Panc1 (cell line): Measurements from ENCODE around the gene CCDC9B. TPM values are rescaled to one million over a fixed set of nuclear protein-coding genes. Genes with fewer than 3 reads are reported as not detected.
A peak's percentile ranks its signal among the peaks of the same experiment; 100 is the strongest.

ENCODE experiments used
- ATAC-seq: fragments of 200-7000 bp; cut with Tn5 transposase; 2 replicates; pipeline ENCODE4 v1.9.1; 2020; ENCODE audit warnings: mild to moderate bottlenecking, moderate library complexity
- BruUV-seq: library from RNA; stranded (reverse); fragments of 400-500 nt; replicated peaks from 2 replicates; lab custom pipeline; 2021; lab: Mats Ljungman, UMichigan
- CTCF ChIA-PET: fragments of 300-600 bp; sonication (Branson Sonifier 250); formaldehyde crosslinking; loops from one replicate; lab custom pipeline; 2022; ENCODE audit warnings: antibody characterized with exemption; lab: Charles Lee
- POLR2A ChIA-PET: fragments of 300-600 bp; sonication (Branson Sonifier 250); formaldehyde crosslinking; loops from one replicate; lab custom pipeline; 2022; ENCODE audit warnings: antibody characterized with exemption; lab: Charles Lee
- DNase-seq: peaks from one replicate; pipeline ENCODE4 v3.0.0-alpha.2; 2010; ENCODE audit warnings: low read depth, low spot score
- H3K27ac ChIP-seq: 2 replicates; pipeline ENCODE4 v1.5.1; 2011; ENCODE audit warnings: mild to moderate bottlenecking, low read length, inconsistent platforms
- H3K27me3 ChIP-seq: fragments of 200-500 bp; sonication (Bioruptor generic); 2 replicates; pipeline ENCODE4 v1.6.0; 2014; ENCODE audit warnings: low read length, inconsistent platforms; ENCODE audit not compliant: control insufficient read depth, insufficient read depth
- H3K36me3 ChIP-seq: fragments of 200-500 bp; sonication (Bioruptor generic); 2 replicates; pipeline ENCODE4 v1.5.1; 2014; ENCODE audit warnings: inconsistent platforms, mild to moderate bottlenecking, low read length, moderate library complexity; ENCODE audit not compliant: control insufficient read depth, insufficient read depth
- H3K4me1 ChIP-seq: 2 replicates; pipeline ENCODE4 v1.5.1; 2011; ENCODE audit warnings: inconsistent platforms, mild to moderate bottlenecking, low read length, moderate library complexity; ENCODE audit not compliant: control insufficient read depth, insufficient read depth
- H3K4me3 ChIP-seq, 2 experiments: 2 replicates each; pipeline ENCODE4 v1.5.1; 2011 to 2012; ENCODE audit warnings: low read depth in 2 of 2, low read length in 2 of 2, mild to moderate bottlenecking in 2 of 2, inconsistent platforms in 1 of 2, moderate library complexity in 1 of 2
- H3K9me3 ChIP-seq: fragments of 200-500 bp; sonication (Bioruptor generic); 2 replicates; pipeline ENCODE4 v1.5.1; 2014; ENCODE audit warnings: low read depth, mild to moderate bottlenecking, inconsistent platforms, low read length, moderate library complexity; ENCODE audit not compliant: control insufficient read depth, insufficient read depth
- POLR2AphosphoS5 ChIP-seq: IDR thresholded peaks from 2 replicates; pipeline ENCODE4 v1.6.1; 2012; ENCODE audit warnings: mild to moderate bottlenecking, low read depth, low read length, moderate library complexity
- REST ChIP-seq, 2 experiments: IDR thresholded peaks; 2 replicates each; pipeline ENCODE4 v1.6.1; 2011 to 2012; ENCODE audit warnings: low read depth in 2 of 2, control low read depth in 1 of 2, low read length in 1 of 2, mild to moderate bottlenecking in 1 of 2, moderate library complexity in 1 of 2; ENCODE audit not compliant: insufficient read depth in 1 of 2
- SIN3A ChIP-seq: IDR thresholded peaks from 2 replicates; pipeline ENCODE4 v1.6.1; 2012; ENCODE audit warnings: low read depth, mild to moderate bottlenecking, low read length, moderate library complexity, borderline replicate concordance; ENCODE audit not compliant: insufficient read depth
- TCF7L2 ChIP-seq: IDR thresholded peaks from 2 replicates; pipeline ENCODE4 v1.6.1; 2011; ENCODE audit warnings: mild to moderate bottlenecking, low read depth, low read length, inconsistent platforms
- in situ Hi-C: cut with HindIII; loops from 2 replicates; pipeline ENCODE4 v1.10.0; 2016; ENCODE audit warnings: low sequenced_read_pairs, low pct_unique_long_range_greater_than_20kb
- intact Hi-C: fragments of 100-400 bp; cut with micrococcal nuclease; formaldehyde crosslinking; loops from one replicate; pipeline ENCODE4 v1.10.0; 2022; ENCODE audit not compliant: unreplicated experiment
- total RNA-seq: library from RNA; stranded (reverse); gene quantifications from one replicate; pipeline ENCODE4 v1.2.1, GENCODE V29; 2021; ENCODE audit not compliant: unreplicated experiment
- TF ChIP-seq, protein P1 (sequence below): fragments of 450-650 bp; IDR thresholded peaks from 2 replicates; pipeline ENCODE4 v1.5.1; 2017; ENCODE audit warnings: mild to moderate bottlenecking

The CCDC9B gene
- total RNA-seq, 1 experiment from 2014 or later, result 55.9 TPM

DNA sequence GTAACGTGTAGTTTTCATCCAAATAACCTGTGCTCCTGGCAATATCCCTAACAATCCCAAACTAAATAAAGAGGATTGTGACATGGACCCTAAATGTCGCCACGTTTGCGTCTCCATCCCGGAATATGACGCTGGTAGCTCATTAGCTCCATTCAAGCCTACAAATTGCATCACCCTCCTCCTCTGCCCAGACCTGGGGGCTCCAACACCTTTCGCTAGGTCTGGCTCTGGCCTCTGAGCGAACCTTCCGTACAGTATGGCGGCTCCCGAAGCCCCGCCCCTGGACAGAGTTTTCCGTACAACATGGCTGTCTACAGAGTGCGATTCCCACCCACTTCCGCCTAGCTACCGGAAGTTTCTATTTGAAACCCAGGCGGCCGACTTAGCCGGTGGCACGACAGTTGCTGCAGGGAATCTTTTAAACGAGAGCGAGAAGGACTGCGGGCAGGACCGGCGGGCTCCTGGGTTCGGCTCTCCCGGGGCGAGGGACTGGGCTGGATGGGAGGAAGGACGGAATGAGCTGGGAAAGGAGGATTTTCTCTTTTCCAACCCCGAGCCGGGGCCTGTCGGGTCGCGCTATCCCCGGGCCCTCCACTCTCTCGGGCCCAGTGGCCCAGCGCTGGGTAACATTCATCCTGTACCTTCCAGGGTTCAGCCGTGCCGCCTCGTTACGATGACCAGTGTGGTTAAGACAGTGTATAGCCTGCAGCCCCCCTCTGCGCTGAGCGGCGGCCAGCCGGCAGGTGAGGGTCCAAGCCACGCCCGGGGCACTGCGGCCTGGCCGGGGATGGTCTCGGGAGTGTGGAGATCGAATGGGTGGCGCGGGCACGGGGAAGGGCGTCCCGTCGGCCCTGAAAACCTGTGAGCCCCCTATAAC, 42.1 kb upstream of the CCDC9B start, which contains the start of gene KNSTRN:
Gene KNSTRN (plus strand): TSS at position 142 of the 877 bp plus-strand sequence. CDS start 115 bp downstream, at position 257.
- Histone ChIP-seq H3K4me1 (peaks cover 17% of the 10 kb centered on the region; the same call in 1 of the 2 replicates), H3K4me3 (peak within 1 kb of the TSS; percentile 77 to 86), H3K27me3 (no peaks in the 10 kb centered on the region), H3K36me3 (peaks cover 22% of the 10 kb centered on the region), H3K27ac (peak within 1 kb of the TSS; percentile 91), H3K9me3 (no peaks in the 10 kb centered on the region)
- ChIA-PET POLR2A (no interaction called here), CTCF (interaction anchor here (0.5 to 0.7 kb wide), 2 partner anchors 43 to 207 kb away, joined by 3 read pairs; no protein-coding TSS in a partner anchor)
- intact Hi-C loops, result no loop called here
- in situ Hi-C loops, result no loop called here
- DNase-seq, result peak; percentile 69
- no peak for TF ChIP-seq REST (IDR thresholded peaks at IDR 0.05; ENCODE audit: insufficient read depth in 1 of 2, low read depth in 2 of 2, low read length in 1 of 2)
- peak; percentile 90 for TF ChIP-seq TCF7L2
- peak; percentile 85; the same call in 1 of the 2 replicates for TF ChIP-seq SIN3A
- TF ChIP-seq POLR2AphosphoS5, result peak; percentile 84
- TF ChIP-seq, protein P1, sequence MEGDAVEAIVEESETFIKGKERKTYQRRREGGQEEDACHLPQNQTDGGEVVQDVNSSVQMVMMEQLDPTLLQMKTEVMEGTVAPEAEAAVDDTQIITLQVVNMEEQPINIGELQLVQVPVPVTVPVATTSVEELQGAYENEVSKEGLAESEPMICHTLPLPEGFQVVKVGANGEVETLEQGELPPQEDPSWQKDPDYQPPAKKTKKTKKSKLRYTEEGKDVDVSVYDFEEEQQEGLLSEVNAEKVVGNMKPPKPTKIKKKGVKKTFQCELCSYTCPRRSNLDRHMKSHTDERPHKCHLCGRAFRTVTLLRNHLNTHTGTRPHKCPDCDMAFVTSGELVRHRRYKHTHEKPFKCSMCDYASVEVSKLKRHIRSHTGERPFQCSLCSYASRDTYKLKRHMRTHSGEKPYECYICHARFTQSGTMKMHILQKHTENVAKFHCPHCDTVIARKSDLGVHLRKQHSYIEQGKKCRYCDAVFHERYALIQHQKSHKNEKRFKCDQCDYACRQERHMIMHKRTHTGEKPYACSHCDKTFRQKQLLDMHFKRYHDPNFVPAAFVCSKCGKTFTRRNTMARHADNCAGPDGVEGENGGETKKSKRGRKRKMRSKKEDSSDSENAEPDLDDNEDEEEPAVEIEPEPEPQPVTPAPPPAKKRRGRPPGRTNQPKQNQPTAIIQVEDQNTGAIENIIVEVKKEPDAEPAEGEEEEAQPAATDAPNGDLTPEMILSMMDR, result no peak
- BruUV-seq, result TSS peak; percentile 89
- ATAC-seq, result peak; percentile 98

DNA sequence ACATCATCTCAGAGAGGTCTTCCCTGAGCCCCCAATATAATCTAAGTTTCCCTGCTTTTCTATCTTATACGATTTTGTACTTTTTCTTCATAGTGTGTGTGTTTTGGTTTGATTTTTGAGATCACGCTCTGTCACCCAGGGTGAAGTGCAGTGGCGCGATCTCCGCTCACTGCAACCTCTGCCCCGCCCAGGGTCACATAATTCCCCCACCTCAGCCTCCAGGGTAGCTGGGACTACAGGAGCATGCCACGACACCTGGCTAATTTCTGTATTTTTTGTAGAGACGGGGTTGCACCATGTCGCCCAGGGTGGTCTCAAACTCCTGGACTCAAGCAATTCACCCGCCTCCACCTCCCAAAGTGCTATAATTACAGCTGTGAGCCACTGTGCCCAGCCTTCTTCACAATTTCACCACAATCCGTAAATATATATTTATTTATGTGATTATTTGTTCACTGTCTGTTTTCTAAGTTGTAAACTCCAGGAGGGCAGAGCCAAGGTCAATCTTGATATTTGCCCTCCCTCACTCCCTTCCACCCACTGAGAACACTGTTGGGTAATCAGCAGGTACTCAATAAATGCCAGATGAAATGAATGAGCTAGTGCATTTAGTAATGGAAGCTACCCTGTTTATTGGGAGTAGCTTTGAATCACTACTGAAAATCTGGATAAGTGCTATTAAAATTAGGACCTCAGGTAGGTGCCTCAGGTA, 41.2 kb upstream of the CCDC9B start:
- no peaks in the 10 kb centered on the region for H3K27me3 ChIP-seq
- no peak for TF ChIP-seq TCF7L2
- no peak for TF ChIP-seq REST (IDR thresholded peaks at IDR 0.05; ENCODE audit: insufficient read depth in 1 of 2, low read depth in 2 of 2, low read length in 1 of 2)
- TF ChIP-seq SIN3A, result no peak
- TF ChIP-seq, protein P1, result no peak
- no peak for TF ChIP-seq POLR2AphosphoS5
- ChIA-PET CTCF (interaction anchor here (0.7 kb wide), 1 partner anchor 42 kb away, joined by 3 read pairs; no protein-coding TSS in a partner anchor), POLR2A (no interaction called here)
- no peaks in the 10 kb centered on the region for H3K9me3 ChIP-seq
- intact Hi-C loops (no loop called here), in situ Hi-C loops (no loop called here)
- no peak for DNase-seq
- peaks cover 15% of the 10 kb centered on the region for H3K36me3 ChIP-seq
- H3K27ac ChIP-seq, result peak overlapping the region; percentile 91
- peaks cover 17% of the 10 kb centered on the region; the same call in 1 of the 2 replicates for H3K4me1 ChIP-seq
- ATAC-seq, result no peak
- H3K4me3 ChIP-seq, result no peak overlapping the region
- no TSS peak for BruUV-seq
